GM12872 (cell line): Measurements from ENCODE around the gene MRPL1.
A peak's percentile ranks its signal among the peaks of the same experiment; 100 is the strongest.

ENCODE experiments used
- TF ChIP-seq, protein P1 (sequence below): IDR thresholded peaks from 3 replicates; pipeline ENCODE4 v1.5.1; 2011; ENCODE audit warnings: low read depth, mild to moderate bottlenecking, low read length, moderate library complexity; ENCODE audit not compliant: insufficient read depth

Gene MRPL1

DNA sequence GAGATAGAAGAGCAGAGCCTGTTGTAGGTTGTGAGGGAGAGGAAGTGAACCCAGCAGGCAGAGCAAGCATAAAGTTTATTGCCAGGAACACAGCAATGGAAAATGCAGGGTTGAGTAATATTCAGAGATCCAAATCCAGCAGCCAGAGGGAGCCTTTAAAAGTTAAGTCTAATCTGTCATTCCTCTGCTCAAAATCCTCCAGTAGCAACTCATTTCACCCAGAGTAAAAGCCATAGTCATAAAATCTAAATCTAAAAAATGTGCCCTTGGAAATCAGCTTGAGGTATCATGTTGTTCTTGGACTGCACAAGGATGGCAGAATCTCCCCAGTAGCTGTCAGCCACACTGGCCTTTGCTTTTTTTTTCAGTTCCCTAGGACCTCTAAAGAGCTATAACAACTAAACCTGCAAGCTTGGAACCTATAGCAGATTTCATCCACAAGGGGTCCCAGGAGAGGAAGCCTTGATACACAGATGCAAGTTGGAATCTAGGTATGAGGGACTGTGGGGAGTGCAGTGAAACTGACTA is 131.6 kb downstream of the MRPL1 start:
- TF ChIP-seq, protein P1, sequence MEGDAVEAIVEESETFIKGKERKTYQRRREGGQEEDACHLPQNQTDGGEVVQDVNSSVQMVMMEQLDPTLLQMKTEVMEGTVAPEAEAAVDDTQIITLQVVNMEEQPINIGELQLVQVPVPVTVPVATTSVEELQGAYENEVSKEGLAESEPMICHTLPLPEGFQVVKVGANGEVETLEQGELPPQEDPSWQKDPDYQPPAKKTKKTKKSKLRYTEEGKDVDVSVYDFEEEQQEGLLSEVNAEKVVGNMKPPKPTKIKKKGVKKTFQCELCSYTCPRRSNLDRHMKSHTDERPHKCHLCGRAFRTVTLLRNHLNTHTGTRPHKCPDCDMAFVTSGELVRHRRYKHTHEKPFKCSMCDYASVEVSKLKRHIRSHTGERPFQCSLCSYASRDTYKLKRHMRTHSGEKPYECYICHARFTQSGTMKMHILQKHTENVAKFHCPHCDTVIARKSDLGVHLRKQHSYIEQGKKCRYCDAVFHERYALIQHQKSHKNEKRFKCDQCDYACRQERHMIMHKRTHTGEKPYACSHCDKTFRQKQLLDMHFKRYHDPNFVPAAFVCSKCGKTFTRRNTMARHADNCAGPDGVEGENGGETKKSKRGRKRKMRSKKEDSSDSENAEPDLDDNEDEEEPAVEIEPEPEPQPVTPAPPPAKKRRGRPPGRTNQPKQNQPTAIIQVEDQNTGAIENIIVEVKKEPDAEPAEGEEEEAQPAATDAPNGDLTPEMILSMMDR = peak; percentile 54; the same call in 2 of the 3 replicates

DNA sequence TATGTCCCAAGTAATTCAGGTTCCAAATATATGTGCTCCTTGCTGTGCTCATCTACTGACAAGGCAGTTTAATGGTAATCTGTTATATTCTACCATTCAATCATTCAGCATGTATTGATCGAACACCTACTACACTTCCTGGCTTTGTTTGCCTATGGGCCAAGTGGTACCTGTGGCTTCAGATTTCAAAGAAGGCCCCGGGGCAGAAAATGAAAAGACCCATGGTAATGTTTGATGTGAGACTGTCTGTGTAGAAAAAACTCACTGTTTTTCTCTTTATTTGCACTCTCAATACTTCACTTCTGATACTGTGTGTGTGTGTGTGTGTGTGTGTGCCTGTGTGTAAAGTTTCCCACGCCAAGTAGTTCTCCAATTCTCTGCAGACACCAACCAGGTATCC is 133.4 kb downstream of the MRPL1 start:
- TF ChIP-seq, protein P1 = no peak

DNA sequence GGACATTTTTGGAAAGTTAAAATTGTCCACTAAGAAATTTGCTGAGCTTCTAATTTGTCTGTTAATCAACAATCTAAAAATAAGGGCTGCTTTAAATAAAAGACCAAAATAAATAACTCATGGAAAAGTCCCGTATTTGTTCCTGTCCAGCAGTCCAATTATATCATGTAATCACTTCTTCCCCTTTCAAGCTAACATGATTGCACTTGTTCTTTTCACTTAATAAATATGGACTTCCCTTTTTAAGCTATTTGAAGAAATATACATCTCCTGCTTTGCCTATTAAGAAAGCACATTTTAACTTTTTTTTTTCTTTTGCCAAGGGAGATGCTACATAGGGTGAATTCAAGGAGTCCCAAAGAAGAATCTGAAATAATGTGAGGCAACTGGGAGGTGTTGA is 138.9 kb downstream of the MRPL1 start:
- TF ChIP-seq, protein P1 = no peak

GRCh38 chr4:78002260-78002659 is 139.6 kb downstream of the MRPL1 start:
- TF ChIP-seq, protein P1 = no peak
